Upper lobe of right lung (tissue), 1 donor: ENCODE measurements around the gene PLXNA2. TPM values are rescaled to one million over a fixed set of nuclear protein-coding genes. Genes with fewer than 3 reads are reported as not detected.

Experiments
- ATAC-seq: fragments of 200-7000 bp; cut with Tn5 transposase; one replicate; pipeline ENCODE4 v1.9.1; 2020; ENCODE audit warnings: mild to moderate bottlenecking, moderate library complexity
- DNase-seq: peaks from one replicate; pipeline ENCODE4 v3.0.0-alpha.2; 2020
- H3K27ac ChIP-seq: fragments of 200-600 bp; one replicate; pipeline ENCODE4 v1.8.0; 2022
- H3K27me3 ChIP-seq: fragments of 200-600 bp; one replicate; pipeline ENCODE4 v1.8.0; 2022; ENCODE audit warnings: mild to moderate bottlenecking
- H3K36me3 ChIP-seq: fragments of 200-600 bp; one replicate; pipeline ENCODE4 v1.8.0; 2022
- H3K4me1 ChIP-seq: fragments of 200-600 bp; one replicate; pipeline ENCODE4 v1.8.0; 2022
- H3K4me3 ChIP-seq: fragments of 200-600 bp; one replicate; pipeline ENCODE4 v1.8.0; 2022; ENCODE audit warnings: mild to moderate bottlenecking
- H3K9me3 ChIP-seq: fragments of 200-600 bp; one replicate; pipeline ENCODE4 v1.8.0; 2022
- intact Hi-C: fragments of 100-400 bp; cut with DNase I; formaldehyde crosslinking; loops from one replicate; pipeline ENCODE4 v1.11.0; 2022
- total RNA-seq: library from RNA; stranded (reverse); fragmentation: NEBNext Ultra II Directional; extraction: Animal tissue kit (Norgen Biotek cat#: 25700); gene quantifications from one replicate; pipeline ENCODE4 v1.2.1, GENCODE V29; 2021
- TF ChIP-seq, protein P1 (sequence below): fragments of 200-600 bp; IDR thresholded peaks from one replicate; pipeline ENCODE4 v1.8.0; 2022; ENCODE audit warnings: antibody characterized with exemption
- donor health status: DM: no; HTN: yes; CAD: no; lungs with severe emphysema.

PLXNA2 gene
- total RNA-seq, 1 donor from 2014 or later = 98.5 TPM

- Histone ChIP-seq H3K4me3 (no peak overlapping the region), H3K9me3 (no peaks in the 10 kb centered on the region), H3K27ac (no peak overlapping the region), H3K27me3 (no peaks in the 10 kb centered on the region), H3K36me3 (peaks cover 93% of the 10 kb centered on the region), H3K4me1 (peaks cover 8% of the 10 kb centered on the region)
- DNase-seq (no peak), ATAC-seq (no peak)
- TF ChIP-seq, protein P1, sequence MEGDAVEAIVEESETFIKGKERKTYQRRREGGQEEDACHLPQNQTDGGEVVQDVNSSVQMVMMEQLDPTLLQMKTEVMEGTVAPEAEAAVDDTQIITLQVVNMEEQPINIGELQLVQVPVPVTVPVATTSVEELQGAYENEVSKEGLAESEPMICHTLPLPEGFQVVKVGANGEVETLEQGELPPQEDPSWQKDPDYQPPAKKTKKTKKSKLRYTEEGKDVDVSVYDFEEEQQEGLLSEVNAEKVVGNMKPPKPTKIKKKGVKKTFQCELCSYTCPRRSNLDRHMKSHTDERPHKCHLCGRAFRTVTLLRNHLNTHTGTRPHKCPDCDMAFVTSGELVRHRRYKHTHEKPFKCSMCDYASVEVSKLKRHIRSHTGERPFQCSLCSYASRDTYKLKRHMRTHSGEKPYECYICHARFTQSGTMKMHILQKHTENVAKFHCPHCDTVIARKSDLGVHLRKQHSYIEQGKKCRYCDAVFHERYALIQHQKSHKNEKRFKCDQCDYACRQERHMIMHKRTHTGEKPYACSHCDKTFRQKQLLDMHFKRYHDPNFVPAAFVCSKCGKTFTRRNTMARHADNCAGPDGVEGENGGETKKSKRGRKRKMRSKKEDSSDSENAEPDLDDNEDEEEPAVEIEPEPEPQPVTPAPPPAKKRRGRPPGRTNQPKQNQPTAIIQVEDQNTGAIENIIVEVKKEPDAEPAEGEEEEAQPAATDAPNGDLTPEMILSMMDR = no peak
- intact Hi-C loops = no loop called here
These were observed 202.7 kb downstream of the PLXNA2 start for GRCh38 chr1:208041505-208041904.

GRCh38 chr1:208040821-208041297 lies 203.3 kb downstream of the PLXNA2 start:
- TF ChIP-seq, protein P1 = no peak
- H3K4me3 ChIP-seq = no peak overlapping the region
- ATAC-seq (no peak), DNase-seq (no peak)
- intact Hi-C loops = no loop called here
- no peaks in the 10 kb centered on the region for H3K9me3 ChIP-seq
- no peaks in the 10 kb centered on the region for H3K27me3 ChIP-seq
- no peak overlapping the region for H3K27ac ChIP-seq
- peaks cover 93% of the 10 kb centered on the region for H3K36me3 ChIP-seq
- H3K4me1 ChIP-seq = peaks cover 5% of the 10 kb centered on the region

DNA sequence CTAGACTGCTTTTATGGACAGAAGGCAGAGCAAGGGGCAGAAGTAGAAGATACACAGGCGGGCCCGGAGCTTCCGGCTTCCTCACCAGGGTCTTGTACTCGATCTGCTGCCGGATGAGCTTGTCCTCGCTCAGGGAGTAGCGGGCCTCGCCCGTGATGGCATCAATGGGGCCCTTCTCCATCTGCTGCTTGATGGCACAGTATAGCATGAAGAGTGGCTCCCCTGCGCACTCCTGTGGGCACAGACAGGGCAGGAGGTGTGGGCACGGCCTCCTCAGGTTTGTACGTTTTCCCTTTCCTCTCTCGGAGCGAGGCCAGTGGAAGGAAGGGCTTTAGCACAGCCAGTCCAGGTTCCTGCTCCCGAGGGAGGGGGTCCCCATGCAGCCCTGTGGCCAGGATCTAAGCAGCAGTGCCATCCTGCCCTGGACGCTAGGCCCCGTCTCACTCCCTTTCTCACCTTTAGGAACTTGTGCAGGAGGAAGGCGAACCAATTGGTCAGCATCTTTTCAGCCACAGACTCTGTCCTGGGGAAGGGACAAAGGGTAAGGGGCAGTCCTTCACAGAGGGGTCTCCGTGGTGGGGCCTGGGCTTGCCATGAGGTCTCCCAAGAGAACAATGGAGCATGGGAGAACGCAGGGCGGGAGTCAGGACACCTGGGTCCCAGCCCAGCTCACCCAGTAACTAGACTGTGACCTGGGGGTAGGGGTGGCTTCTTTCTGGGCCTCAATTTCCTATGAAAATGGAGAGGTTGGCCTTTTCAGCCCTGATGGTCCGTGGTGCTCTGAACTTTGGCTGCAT lies 204.4 kb downstream of the PLXNA2 start:
- Histone ChIP-seq H3K36me3 (peaks cover 93% of the 10 kb centered on the region), H3K27me3 (no peaks in the 10 kb centered on the region), H3K4me1 (no peaks in the 10 kb centered on the region), H3K4me3 (no peak overlapping the region), H3K9me3 (no peaks in the 10 kb centered on the region), H3K27ac (no peak overlapping the region)
- no peak for DNase-seq
- TF ChIP-seq, protein P1 = no peak
- intact Hi-C loops = no loop called here
- no peak for ATAC-seq

DNA sequence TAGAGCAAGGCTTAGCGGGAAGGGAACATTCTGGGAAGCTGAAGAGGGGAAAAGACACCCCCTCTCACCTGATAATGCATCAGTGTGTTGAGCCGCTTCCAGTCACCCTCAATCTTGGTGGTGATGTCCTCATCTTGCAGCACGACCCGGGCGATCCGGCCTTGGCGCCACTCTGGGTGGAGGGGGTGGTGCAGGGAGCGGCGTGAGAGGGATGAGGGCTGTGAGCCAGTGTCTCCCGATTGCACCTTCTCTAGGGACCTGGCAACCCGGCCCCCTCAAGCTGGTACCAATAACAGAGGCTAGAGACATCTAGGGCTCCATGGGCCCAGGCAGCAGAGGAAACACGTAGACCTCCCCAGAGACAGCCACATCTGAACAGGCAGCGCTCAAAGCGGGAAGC lies 205.9 kb downstream of the PLXNA2 start:
- ATAC-seq (no peak), DNase-seq (no peak)
- Histone ChIP-seq H3K27me3 (no peaks in the 10 kb centered on the region), H3K27ac (no peak overlapping the region), H3K9me3 (no peaks in the 10 kb centered on the region), H3K4me3 (no peak overlapping the region), H3K36me3 (peaks cover 93% of the 10 kb centered on the region), H3K4me1 (no peaks in the 10 kb centered on the region)
- intact Hi-C loops = no loop called here
- TF ChIP-seq, protein P1 = no peak

DNA sequence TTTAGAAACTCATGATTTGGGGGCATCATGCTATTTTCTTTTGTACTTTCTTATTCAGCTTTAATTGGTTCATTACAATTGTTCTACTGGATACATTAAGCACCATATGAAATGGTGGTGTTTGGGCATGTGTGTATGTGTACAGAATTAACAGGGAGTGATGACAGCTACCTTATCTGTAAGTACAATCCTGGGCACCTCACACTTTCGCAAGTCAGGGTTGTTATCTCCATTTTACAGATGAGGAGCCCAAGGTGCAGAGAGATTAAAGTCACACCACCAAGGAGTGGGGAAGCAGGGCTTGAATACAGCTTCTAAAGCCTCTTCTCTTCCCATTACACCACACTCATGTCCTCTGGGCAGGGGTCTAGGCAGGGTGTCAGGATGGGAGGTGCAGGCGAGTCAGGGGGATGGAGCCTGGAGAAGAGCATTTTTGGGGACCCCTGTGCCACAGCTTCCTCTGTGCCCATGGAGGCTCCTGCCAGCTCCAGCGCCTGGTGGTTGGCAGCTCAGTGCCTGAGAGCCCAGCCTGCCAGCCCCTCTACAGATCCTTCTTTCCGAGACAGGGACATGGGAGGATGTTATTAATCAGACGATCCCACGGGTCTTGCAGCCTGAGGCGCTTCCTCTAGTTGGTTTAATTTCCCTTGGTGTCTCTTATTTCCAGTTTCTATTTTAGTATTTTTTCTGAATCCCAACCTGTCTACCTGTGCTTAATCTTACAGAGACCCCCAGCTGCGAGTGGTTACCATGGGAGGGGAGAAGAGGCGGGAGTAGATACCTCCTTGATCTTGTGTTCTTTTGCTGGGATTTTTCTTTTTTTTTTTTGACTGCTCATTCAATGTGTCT lies 207.0 kb downstream of the PLXNA2 start:
- Histone ChIP-seq H3K9me3 (no peaks in the 10 kb centered on the region), H3K27me3 (no peaks in the 10 kb centered on the region), H3K27ac (no peak overlapping the region), H3K36me3 (peaks cover 93% of the 10 kb centered on the region), H3K4me3 (no peak overlapping the region), H3K4me1 (no peaks in the 10 kb centered on the region)
- intact Hi-C loops = no loop called here
- ATAC-seq (no peak), DNase-seq (no peak)
- TF ChIP-seq, protein P1 = no peak
